Gastrocnemius medialis (tissue), 4 donors: ENCODE data around the gene CDKAL1. TPM values are rescaled to one million over a fixed set of nuclear protein-coding genes. Genes with fewer than 3 reads are reported as not detected.

Experiments
- ATAC-seq, 2 donors: fragments of 150-250 bp; one replicate each; pipeline ENCODE4 v1.9.1; 2016
- DNase-seq, 2 donors: peaks; one replicate each; pipeline ENCODE4 v3.0.0-alpha.2; 2019
- H3K27ac ChIP-seq, 4 donors: fragments of 200-600 bp; sonication (generic); 1 replicate in 1 of 4; 2 replicates in 3 of 4; pipeline ENCODE4 v1.5.1; 2016 to 2018; ENCODE audit warnings: mild to moderate bottlenecking in 2 of 4, moderate library complexity in 1 of 4
- H3K27me3 ChIP-seq, 3 donors: fragments of 200-600 bp; sonication (generic) in 2 of 3; 1 replicate in 1 of 3; 2 replicates in 2 of 3; pipeline versions ENCODE4 v1.5.1 to v1.6.0; 2016 to 2019; ENCODE audit warnings: mild to moderate bottlenecking in 1 of 3, moderate library complexity in 1 of 3
- H3K36me3 ChIP-seq, 2 donors: fragments of 200-600 bp; sonication (generic) in 1 of 2; one replicate each; pipeline ENCODE4 v1.5.1; 2017 to 2018
- H3K4me1 ChIP-seq, 2 donors: fragments of 200-600 bp; sonication (generic) in 1 of 2; one replicate each; pipeline ENCODE4 v1.5.1; 2016 to 2017; ENCODE audit warnings: mild to moderate bottlenecking in 2 of 2
- H3K4me3 ChIP-seq, 4 donors: fragments of 200-600 bp; sonication (generic) in 3 of 4; 1 replicate in 1 of 4; 2 replicates in 3 of 4; pipeline ENCODE4 v1.5.1; 2016 to 2019; ENCODE audit warnings: mild to moderate bottlenecking in 2 of 4
- H3K9me3 ChIP-seq, 3 donors: fragments of 200-600 bp; sonication (generic) in 2 of 3; 1 replicate in 1 of 3; 2 replicates in 2 of 3; pipeline ENCODE4 v1.5.1; 2016 to 2019
- POLR2A ChIP-seq, 2 donors: fragments of 450-650 bp; IDR thresholded peaks; one replicate each; pipeline ENCODE4 v1.6.1; 2017; ENCODE audit warnings: antibody characterized with exemption in 2 of 2, mild to moderate bottlenecking in 2 of 2, moderate library complexity in 2 of 2
- in situ Hi-C, 4 donors: fragments of 200-750 bp; cut with MboI; loops; one replicate each; pipeline versions ENCODE4 v1.15.0 to v1.8.0; 2017; ENCODE audit warnings: low sequenced_read_pairs in 4 of 4
- intact Hi-C: fragments of 100-400 bp; cut with DNase I; formaldehyde crosslinking; loops from one replicate; pipeline ENCODE4 v1.15.1; 2023; ENCODE audit warnings: low total_unique reads
- total RNA-seq, 4 donors: library from RNA; depleted of rRNA; stranded (reverse); fragments of >200 nt; gene quantifications; one replicate each; pipeline versions ENCODE4 v1.1.0 to v1.2.3, GENCODE V29; 2016
- TF ChIP-seq, protein P1 (sequence below), 5 experiments: fragments of 450-650 bp in 3 of 5; fragments of 200-600 bp in 2 of 5; sonication (generic) in 2 of 5; IDR thresholded peaks in 4 of 5; conservative IDR thresholded peaks in 1 of 5; 1 replicate in 4 of 5; 2 replicates in 1 of 5; pipeline ENCODE4 v1.5.1; 2016 to 2019; ENCODE audit warnings: antibody characterized with exemption in 5 of 5, mild to moderate bottlenecking in 3 of 5, moderate library complexity in 3 of 5

The CDKAL1 gene
- total RNA-seq, 4 donors from 2014 or later, result 9.6 to 17.0 (median 11.4) TPM

- Histone ChIP-seq H3K9me3 (no peaks in the 10 kb centered on the region), H3K4me3 (no peak overlapping the region), H3K4me1 (peaks cover 3 to 22% of the 10 kb centered on the region in 2 donors), H3K36me3 (no peaks in the 10 kb centered on the region), H3K27ac (no peak overlapping the region), H3K27me3 (no peaks in the 10 kb centered on the region)
- intact Hi-C loops, result no loop called here
- TF ChIP-seq, protein P1, sequence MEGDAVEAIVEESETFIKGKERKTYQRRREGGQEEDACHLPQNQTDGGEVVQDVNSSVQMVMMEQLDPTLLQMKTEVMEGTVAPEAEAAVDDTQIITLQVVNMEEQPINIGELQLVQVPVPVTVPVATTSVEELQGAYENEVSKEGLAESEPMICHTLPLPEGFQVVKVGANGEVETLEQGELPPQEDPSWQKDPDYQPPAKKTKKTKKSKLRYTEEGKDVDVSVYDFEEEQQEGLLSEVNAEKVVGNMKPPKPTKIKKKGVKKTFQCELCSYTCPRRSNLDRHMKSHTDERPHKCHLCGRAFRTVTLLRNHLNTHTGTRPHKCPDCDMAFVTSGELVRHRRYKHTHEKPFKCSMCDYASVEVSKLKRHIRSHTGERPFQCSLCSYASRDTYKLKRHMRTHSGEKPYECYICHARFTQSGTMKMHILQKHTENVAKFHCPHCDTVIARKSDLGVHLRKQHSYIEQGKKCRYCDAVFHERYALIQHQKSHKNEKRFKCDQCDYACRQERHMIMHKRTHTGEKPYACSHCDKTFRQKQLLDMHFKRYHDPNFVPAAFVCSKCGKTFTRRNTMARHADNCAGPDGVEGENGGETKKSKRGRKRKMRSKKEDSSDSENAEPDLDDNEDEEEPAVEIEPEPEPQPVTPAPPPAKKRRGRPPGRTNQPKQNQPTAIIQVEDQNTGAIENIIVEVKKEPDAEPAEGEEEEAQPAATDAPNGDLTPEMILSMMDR (IDR thresholded peaks at IDR 0.05 in 4 of 5, conservative IDR thresholded peaks at IDR 0.05 in 1 of 5), result no peak
- TF ChIP-seq POLR2A (IDR thresholded peaks at IDR 0.05), result no peak
- ATAC-seq (no peak), DNase-seq (no peak)
- in situ Hi-C loops, result no loop called here
These were observed 175.2 kb downstream of the CDKAL1 start for GRCh38 chr6:20709451-20709850.

- in situ Hi-C loops, result no loop called here
- ATAC-seq, result no peak
- no peaks in the 10 kb centered on the region for H3K27me3 ChIP-seq
- H3K27ac ChIP-seq, result no peak overlapping the region
- no peak for DNase-seq
- no peaks in the 10 kb centered on the region for H3K36me3 ChIP-seq
- intact Hi-C loops, result no loop called here
- no peak overlapping the region for H3K4me3 ChIP-seq
- peaks cover 3 to 25% of the 10 kb centered on the region in 2 donors for H3K4me1 ChIP-seq
- TF ChIP-seq, protein P1 (IDR thresholded peaks at IDR 0.05 in 4 of 5, conservative IDR thresholded peaks at IDR 0.05 in 1 of 5), result no peak
- TF ChIP-seq POLR2A (IDR thresholded peaks at IDR 0.05), result no peak
- no peaks in the 10 kb centered on the region for H3K9me3 ChIP-seq
These were observed 176.1 kb downstream of the CDKAL1 start for GRCh38 chr6:20710341-20710740.

- Histone ChIP-seq H3K4me1 (peaks cover 3 to 21% of the 10 kb centered on the region in 2 donors), H3K9me3 (no peaks in the 10 kb centered on the region), H3K27ac (no peak overlapping the region), H3K4me3 (no peak overlapping the region), H3K36me3 (no peaks in the 10 kb centered on the region), H3K27me3 (no peaks in the 10 kb centered on the region)
- DNase-seq (no peak), ATAC-seq (no peak)
- in situ Hi-C loops (no loop called here), intact Hi-C loops (no loop called here)
- no peak for TF ChIP-seq POLR2A (IDR thresholded peaks at IDR 0.05)
- TF ChIP-seq, protein P1 (IDR thresholded peaks at IDR 0.05 in 4 of 5, conservative IDR thresholded peaks at IDR 0.05 in 1 of 5), result no peak
These were observed 177.3 kb downstream of the CDKAL1 start for GRCh38 chr6:20711518-20711917.

GRCh38 chr6:20712011-20712410, 177.8 kb downstream of the CDKAL1 start:
- Histone ChIP-seq H3K36me3 (no peaks in the 10 kb centered on the region), H3K4me3 (no peak overlapping the region), H3K27me3 (no peaks in the 10 kb centered on the region), H3K27ac (no peak overlapping the region), H3K9me3 (no peaks in the 10 kb centered on the region), H3K4me1 (peaks cover 0 to 20% of the 10 kb centered on the region in 2 donors)
- TF ChIP-seq, protein P1 (IDR thresholded peaks at IDR 0.05 in 4 of 5, conservative IDR thresholded peaks at IDR 0.05 in 1 of 5), result no peak
- TF ChIP-seq POLR2A (IDR thresholded peaks at IDR 0.05), result no peak
- ATAC-seq (no peak), DNase-seq (no peak)
- intact Hi-C loops, result no loop called here
- in situ Hi-C loops, result no loop called here
